CD1c-positive myeloid dendritic cell (primary cell): ENCODE measurements around the gene ZNF619.
"Not testable (repeated sequence)": the region's sequence is repeated elsewhere in the genome, so short reads cannot be mapped to it uniquely, and the experiment has no call there.

Experiments
- DNase-seq: peaks from one replicate; pipeline ENCODE4 v3.0.0-alpha.2; 2016; ENCODE audit errors: extremely low spot score

ZNF619 gene

DNA sequence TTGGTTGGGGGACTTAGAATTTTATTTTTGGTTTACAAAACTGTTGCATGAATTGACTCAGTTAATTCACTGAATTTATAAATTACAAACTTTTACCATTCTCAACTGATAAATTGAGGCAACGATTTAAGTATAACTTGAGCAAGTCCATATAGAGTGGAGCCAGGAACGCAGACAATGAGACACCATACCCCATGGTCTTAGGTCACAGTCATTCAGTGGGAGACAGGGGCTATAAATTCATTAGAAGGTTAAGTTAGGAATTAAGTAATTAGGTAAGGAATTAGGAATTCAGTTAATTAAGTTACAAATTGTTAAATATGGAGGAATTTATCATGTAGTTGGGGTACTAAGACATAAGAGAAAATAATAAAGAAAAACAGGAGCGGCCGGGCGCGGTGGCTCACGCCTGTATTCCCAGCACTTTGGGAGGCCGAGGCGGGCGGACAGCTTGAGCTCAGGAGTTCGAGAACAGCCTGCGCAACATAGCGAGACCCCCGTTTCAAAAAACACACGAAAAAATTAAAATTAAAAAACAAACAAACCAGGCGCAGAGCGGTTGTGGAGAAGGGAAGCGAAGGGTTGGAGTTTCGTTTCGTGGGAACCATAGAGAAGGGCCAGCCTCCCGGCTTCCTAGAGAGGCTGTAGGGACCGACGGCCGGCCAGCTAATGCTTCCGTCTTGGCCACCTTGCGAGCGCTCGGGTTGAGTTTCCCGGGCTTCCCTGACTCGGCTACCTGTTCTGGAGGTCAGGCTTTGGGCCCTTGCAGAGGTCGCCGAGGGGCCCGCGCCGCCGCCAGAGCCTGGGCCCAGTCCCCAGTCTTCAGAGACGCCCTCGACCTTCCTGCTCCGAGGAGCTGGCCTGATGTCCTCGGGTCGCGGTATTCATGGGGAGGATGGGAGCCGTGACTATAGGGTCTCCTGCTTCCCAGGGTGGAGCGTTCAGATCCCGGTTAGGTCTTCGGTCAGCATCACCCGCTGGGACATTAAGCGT is at the start of gene ZNF619:
Gene ZNF619 (plus strand): TSS at position 645 of the 993 bp plus-strand sequence. CDS start 858 bp downstream, outside the sequence.
- DNase-seq = peak; percentile 86

DNA sequence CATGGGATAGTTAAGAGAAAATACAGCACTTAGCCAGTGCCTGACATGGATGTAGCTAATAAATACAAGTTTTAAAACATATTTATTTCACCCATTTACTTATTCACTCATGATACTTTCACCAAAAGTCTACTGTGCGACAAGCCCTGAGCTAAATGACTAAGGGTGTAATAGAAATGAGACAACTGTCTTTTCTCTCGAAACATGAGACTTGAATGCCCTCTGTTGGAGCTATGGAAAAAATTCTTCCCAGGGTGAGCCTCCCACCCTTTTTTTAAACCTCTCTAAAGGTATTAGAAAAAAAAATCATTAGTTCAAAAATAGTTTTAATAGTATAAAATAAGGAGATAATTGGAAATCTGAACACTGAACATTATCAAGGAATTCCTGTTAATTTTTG is 44.1 kb upstream of the ZNF619 start:
- DNase-seq = no peak

- DNase-seq = no peak
These were observed 39.0 kb upstream of the ZNF619 start for GRCh38 chr3:40437889-40438288.

GRCh38 chr3:40445062-40445461 is 31.9 kb upstream of the ZNF619 start:
- DNase-seq = no peak

DNA sequence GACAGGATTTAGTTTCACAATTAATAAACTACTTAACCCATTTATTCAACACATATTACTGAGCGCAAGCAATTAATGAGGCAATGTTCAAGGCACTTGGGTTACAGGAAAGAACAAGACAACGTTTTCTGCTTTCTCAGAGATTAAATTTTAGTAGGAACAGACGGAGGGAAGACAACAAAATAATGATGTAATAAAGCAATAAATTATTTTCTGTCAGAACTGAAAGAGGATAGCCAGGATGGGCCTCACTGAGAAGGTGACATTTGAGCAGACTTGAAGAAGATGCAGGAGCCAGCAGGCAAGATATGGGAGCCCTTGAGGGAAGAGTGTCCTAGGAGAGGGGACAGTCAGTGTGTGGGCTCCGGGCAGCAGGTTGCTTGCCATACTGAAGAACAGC is 31.0 kb upstream of the ZNF619 start:
- DNase-seq = no peak

DNA sequence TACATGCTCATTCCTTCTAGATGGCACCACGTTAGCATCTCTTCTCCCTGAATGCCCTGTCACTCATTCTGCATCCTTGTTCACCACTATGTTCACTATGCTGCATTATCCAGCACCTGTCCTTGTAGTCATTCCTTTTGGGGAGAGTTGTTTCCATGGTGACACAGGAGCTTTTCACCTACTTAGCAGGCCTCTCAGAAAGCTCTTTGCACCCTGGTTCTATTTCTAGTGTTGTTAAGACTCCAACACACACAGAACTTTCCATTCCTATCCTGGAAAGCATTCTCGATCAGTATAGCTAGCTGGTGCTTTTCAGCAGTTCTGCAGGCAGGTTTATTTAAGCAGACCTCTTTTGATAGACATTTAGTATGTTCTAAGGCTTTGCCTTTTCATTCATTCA is 26.5 kb upstream of the ZNF619 start:
- no peak for DNase-seq

- no peak for DNase-seq
These were observed 25.4 kb upstream of the ZNF619 start for GRCh38 chr3:40451551-40451950.

DNA sequence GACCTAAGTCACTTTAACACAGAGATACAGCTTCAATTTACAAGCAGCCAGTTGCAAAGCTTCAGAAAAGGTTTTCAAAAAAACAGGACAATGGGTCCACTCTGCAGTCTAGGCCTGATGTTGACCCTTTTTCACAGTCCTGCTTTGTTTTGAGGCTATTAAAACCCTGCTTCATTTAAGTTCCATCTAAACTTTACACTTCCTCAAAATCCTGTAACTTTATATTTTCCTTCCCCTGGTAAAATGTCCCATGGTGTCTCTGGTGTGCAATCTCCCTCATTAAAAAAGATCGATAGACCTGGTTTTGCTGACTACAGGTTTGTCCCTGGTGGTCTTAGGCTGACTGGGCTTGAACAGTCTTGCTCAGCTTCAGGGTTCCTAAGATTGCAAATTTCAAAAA is 24.9 kb upstream of the ZNF619 start:
- DNase-seq = no peak

- no peak for DNase-seq
These were observed 24.4 kb upstream of the ZNF619 start for GRCh38 chr3:40452562-40452875.

DNA sequence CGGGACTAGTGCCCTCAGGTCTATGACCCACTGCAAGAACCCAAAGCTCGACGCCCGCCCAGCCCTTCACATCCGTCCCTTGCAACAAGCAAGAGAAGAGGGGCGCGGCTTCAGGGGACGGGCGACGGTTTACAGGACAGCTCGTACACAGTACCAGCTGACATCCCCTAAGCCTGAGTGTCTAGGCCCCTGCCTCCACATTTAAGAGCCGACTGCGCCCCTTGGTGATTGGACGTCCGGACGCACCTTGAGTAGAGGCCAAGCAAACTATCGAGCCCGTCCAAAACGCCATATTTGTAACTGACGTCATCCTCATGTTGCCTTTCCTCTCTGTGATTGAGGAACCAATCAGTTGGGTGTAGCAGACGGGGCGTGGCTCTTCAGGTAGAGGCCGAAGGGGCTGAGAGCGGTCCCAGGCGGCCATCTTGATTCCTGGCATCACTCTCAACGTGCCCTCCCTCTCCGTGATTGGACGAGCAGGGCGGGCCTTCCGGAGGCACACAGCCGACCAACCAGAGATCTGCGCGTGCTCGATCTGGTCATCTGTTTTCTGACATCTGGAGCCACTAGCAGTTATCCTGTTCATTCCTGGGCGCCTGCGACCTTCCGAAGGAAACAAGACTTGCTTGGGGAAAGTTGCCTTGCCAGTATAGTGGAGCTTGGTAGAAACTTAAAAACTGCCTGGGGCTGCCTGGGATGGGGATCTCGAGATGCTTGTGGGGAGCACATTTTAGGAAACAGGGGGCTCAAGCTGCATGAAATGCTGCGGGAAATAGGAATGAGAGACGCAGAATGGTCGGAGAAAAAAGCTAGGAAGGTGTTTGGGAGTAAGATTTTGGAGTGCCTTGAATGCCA is 23.8 kb upstream of the ZNF619 start:
- DNase-seq = peak; percentile 98

GRCh38 chr3:40453933-40454332 is 23.0 kb upstream of the ZNF619 start:
- no peak for DNase-seq

- no peak for DNase-seq
These were observed 21.6 kb upstream of the ZNF619 start for GRCh38 chr3:40455328-40455727.

GRCh38 chr3:40456279-40456939 is 20.5 kb upstream of the ZNF619 start:
- DNase-seq = no peak

DNA sequence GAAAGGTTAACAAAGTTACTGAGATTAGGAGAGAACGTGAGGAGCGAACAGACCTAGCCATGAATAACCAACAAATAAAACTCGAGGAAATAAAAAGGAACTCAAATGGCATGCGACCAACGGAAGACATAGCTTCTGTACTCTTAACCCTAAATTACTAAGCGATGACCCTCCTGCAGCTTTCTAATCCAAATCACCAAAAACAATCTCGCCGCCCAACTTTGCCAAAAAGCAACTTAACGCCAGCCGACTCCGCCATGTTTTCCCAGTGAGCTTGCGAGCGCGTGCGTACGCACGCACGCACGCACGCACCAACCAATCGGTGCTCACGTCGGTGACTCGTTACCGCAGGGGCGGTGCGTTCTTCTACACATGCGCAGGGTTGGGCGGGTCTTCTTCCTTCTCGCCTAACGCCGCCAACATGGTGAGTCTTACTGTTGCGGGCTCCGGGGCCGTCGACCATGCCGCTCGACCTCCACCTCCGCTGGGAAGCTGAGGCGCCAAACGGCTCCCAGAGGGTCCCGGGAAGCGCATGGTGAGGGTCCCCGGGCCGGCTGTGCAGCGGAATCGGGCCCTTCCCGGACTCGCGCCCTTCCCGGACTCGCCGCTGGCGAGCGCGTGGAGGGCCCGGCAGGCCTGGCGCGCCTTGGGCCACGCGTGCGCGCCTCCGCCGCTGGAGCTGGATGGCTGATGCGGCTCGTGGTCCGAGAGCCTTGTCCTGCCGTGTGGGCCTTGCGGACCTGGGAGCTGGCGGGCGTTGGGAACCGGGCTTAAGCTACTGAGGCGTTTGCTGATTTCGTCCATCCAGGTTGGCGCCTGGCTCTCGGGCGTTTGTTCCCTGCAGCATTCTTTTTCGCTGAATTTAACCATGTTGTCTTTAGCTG is 19.7 kb upstream of the ZNF619 start, which contains the start of gene RPL14:
Gene RPL14 (plus strand): TSS at position 400 of the 884 bp plus-strand sequence. CDS start 133 bp downstream, at position 533.
- DNase-seq = peak; percentile 99

- DNase-seq = no peak
These were observed 18.4 kb upstream of the ZNF619 start for GRCh38 chr3:40458473-40458872.

DNA sequence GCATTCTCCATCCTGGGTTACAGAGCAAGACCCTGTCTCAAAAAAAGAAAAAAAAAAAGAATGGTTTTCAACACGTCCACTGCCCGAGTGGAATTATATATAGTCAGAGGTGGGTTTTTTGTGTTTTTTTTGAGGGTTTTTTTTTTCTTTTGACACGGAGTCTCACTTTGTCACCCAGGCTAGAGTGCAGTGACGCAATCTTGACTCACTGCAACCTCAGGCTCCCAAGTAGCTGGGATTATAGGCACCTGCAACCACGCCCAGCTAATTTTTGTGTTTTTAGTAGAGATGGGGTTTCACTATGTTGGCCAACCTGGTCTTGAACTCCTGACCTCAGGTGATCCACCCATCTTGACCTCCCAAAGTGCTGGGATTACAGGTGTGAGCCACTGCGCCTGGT is 16.4 kb upstream of the ZNF619 start:
- not testable (repeated sequence) for DNase-seq

- DNase-seq = no peak
These were observed 15.8 kb upstream of the ZNF619 start for GRCh38 chr3:40461161-40461560.

DNA sequence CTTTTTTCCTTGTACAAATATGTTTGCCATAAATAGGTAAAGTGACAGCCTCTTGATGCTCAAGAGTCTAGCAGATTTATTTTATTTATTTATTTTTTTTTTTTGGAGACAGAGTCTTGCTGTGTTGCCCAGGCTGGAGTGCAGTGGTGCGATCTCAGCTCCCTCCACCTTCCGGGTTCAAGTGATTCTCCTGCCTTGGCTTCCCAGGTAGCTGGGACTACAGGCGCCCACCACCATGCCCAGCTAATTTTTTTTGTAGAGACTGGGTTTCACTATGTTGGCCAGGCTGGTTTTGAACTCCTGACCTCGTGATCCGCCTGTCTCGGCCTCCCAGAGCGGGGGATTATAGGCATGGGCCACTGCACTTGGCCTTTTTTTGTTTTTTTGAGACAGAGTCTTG is 14.1 kb upstream of the ZNF619 start:
- DNase-seq = not testable (repeated sequence)

- no peak for DNase-seq
These were observed 13.3 kb upstream of the ZNF619 start for GRCh38 chr3:40463579-40463978.

DNA sequence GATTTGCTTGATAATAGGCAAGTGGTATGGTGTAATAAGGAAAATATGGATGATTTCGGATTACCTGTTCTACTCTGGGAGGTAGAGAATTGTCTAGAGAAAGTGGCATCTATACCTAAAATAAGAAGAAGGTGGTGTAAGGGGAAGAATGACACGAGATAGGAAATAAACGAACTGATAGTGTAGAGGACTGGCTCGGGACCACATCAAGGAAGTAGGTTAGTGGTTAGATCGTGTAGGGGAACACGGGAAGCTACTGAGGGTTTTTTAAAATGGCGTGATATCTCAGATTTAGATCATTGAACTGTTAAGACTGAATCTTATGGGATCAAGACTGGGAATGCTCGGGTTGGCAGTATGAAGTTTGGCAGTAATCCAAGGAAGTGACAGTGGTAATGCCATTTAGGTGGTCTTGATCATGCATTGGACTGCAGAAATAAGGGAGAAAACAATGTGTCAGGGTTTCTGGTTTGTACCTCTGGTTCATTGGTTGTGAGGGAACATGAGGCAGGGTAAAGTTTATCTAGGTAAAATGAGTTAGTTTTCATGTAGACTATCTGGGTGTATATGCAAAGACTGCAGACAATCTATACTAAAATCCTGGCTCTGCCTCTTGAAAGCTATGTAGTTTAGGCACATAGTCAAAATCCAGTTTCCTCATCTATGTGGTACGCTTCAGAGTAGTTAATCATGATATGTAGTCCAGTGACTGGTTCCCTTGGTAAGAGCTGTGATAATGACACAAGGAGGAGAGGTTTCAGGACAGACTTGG is 12.4 kb upstream of the ZNF619 start:
- no peak for DNase-seq
